ENCODE measurements around the gene ARMC12. TPM values are rescaled to one million over a fixed set of nuclear protein-coding genes. Genes with fewer than 3 reads are reported as not detected.

The ARMC12 gene
- total RNA-seq, 1 experiment from 2014 or later, result not detected

DNA sequence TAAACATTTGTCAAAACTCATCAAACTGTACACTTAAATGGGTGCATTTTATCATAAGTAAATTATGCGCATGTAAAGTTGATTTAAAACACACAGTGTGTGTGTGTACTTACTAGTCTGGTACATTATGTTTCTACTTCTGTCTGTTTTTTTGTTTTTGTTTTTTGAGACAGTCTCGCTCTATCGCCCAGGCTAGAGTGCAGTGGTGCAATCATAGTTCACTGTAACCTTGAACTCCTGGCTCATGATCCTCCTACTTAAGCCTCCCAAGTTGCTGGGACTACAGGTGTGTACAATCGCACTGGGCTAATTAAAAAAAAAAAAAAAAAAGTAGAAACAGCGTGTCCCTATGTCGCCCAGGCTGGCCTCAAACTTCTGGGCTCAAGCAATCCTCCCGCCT is 25.1 kb upstream of the ARMC12 start:
- H3K9me3 ChIP-seq (replicated peaks), result no peaks in the 10 kb centered on the region; the same call in 1 of the 2 replicates
- H3K27ac ChIP-seq, result no peak overlapping the region
- H3K36me3 ChIP-seq, result no peaks in the 10 kb centered on the region
- H3K27me3 ChIP-seq, result no peaks in the 10 kb centered on the region
- no peak overlapping the region for H3K4me3 ChIP-seq
- no peak for DNase-seq
- no peaks in the 10 kb centered on the region for H3K4me1 ChIP-seq

DNA sequence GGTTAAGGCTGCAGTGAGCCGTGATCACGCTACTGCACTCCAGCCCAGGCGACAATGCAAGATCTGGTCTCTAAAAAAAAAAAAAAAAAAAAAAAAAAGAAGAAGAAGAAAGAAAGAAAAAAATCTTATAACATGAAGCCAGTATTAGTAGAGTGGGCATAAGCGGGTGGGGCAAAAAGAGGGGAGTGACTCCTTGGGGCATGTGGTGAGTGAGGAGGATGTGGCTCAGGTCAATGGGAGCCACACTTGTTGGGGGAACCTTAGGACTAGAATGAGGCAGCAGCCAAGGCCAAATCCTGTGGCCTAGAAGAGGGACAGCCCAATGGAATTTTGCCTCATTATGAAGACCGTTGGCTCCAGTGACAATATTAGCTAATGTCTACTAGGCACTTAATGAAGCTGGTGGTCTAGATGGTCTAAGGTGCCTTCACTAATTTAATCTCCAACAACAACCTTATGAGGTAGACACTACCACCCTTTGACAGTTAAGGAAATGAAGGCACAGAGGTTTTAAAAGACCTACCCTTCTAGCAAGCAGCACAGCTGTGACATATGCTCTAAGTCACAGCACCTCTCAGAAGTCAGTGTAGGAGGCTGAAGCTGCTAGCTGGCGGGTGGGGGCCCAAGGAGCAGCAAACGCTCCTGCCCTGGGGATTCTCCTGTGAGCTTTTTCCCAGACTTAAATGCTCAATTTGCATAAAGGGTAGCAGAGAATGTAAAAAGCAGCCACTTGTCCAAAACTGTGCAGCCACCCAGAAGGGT is 23.6 kb upstream of the ARMC12 start:
- Histone ChIP-seq H3K27me3 (no peaks in the 10 kb centered on the region), H3K27ac (no peak overlapping the region), H3K9me3 (replicated peaks) (no peaks in the 10 kb centered on the region; the same call in 1 of the 2 replicates), H3K4me1 (no peaks in the 10 kb centered on the region), H3K4me3 (no peak overlapping the region), H3K36me3 (no peaks in the 10 kb centered on the region)
- no peak for DNase-seq

DNA sequence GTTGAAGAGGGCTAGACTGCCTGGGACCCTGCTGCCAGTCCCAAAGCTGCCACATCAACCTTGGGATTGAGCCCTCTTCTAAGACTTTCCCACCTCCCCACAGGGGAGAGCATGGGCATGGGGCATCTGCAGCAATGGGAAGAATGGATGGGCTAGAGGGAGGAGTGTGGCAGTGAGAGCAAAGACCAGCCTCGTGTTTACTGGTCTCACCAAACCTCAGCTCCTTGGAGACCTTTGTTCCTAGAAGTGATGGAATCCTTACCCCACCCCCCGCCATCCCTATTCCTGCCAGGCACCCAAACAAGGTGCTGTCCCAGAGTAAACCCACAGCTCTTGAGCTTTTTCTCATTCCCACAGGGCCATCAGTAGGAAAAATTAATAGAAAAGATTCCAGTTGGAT is 20.0 kb upstream of the ARMC12 start:
- Histone ChIP-seq H3K9me3 (replicated peaks) (no peaks in the 10 kb centered on the region), H3K27me3 (peaks cover 8% of the 10 kb centered on the region; the same call in 1 of the 2 replicates), H3K4me3 (no peak overlapping the region), H3K4me1 (no peaks in the 10 kb centered on the region), H3K36me3 (no peaks in the 10 kb centered on the region), H3K27ac (no peak overlapping the region)
- DNase-seq, result no peak

- Histone ChIP-seq H3K4me3 (no peak overlapping the region), H3K4me1 (no peaks in the 10 kb centered on the region), H3K9me3 (replicated peaks) (no peaks in the 10 kb centered on the region), H3K36me3 (no peaks in the 10 kb centered on the region), H3K27me3 (peaks cover 8% of the 10 kb centered on the region; the same call in 1 of the 2 replicates), H3K27ac (no peak overlapping the region)
- DNase-seq, result no peak
Observed at GRCh38 chr6:35717449-35718374, 19.1 kb upstream of the ARMC12 start.

- Histone ChIP-seq H3K36me3 (no peaks in the 10 kb centered on the region), H3K4me3 (no peak overlapping the region), H3K9me3 (replicated peaks) (no peaks in the 10 kb centered on the region), H3K4me1 (no peaks in the 10 kb centered on the region), H3K27ac (no peak overlapping the region), H3K27me3 (peaks cover 8% of the 10 kb centered on the region; the same call in 1 of the 2 replicates)
- no peak for DNase-seq
Observed at GRCh38 chr6:35718375-35718736, 18.5 kb upstream of the ARMC12 start.

GRCh38 chr6:35718911-35719381 is 17.9 kb upstream of the ARMC12 start:
- Histone ChIP-seq H3K27ac (no peak overlapping the region), H3K4me3 (no peak overlapping the region), H3K9me3 (replicated peaks) (no peaks in the 10 kb centered on the region), H3K36me3 (no peaks in the 10 kb centered on the region), H3K27me3 (peaks cover 8% of the 10 kb centered on the region; the same call in 1 of the 2 replicates), H3K4me1 (no peaks in the 10 kb centered on the region)
- no peak for DNase-seq

- no peak overlapping the region for H3K27ac ChIP-seq
- H3K9me3 ChIP-seq (replicated peaks), result no peaks in the 10 kb centered on the region
- H3K36me3 ChIP-seq, result no peaks in the 10 kb centered on the region
- DNase-seq, result no peak
- H3K4me3 ChIP-seq, result no peak overlapping the region
- H3K27me3 ChIP-seq, result peaks cover 8% of the 10 kb centered on the region; the same call in 1 of the 2 replicates
- no peaks in the 10 kb centered on the region for H3K4me1 ChIP-seq
Observed at GRCh38 chr6:35719404-35719829, 17.4 kb upstream of the ARMC12 start.

DNA sequence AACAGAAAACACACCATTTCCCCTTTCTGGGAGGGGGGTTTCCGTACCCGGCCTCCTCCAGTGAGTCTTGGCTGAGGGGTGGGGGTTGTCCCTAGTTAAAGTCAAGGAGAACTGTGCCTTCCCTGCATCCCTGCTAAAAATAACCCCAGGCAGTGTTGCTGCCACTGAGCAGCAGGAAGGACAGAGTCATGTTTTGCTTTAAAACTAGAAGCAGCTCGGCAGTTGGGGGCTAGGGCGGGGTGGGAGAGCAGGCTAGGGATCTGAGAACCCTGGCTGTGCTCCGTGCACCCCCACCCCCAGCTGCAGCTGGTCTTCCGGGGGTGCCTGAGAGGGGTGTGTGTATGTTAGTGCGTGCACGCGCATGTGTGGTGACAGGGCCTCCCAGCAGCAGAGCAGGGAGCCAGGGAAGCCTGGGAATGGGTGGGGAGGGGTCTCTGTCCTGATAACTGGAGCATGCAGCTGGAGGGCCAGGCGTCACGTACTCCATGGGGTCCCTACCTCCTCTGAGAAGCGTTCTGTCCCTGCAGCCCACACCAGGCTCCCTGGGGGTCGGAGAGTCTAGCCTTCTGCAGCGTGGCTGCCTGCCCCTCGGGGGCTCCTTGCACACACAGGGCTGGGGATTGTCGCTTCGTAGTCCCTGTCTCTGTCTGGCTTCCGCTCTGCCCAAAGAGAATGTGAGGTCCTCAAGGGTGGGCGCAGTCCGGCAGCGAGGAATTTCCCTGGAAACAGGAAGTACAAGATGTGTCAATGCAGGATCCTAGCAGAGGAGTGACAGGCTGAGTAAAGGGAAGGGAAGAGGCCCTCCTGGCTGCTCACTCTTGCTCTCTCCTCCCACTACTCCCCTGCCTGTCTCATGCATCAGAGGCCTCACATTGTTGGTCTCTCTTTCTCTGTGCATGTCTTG is 16.8 kb upstream of the ARMC12 start:
- H3K27ac ChIP-seq, result no peak overlapping the region
- no peak for DNase-seq
- H3K4me1 ChIP-seq, result no peaks in the 10 kb centered on the region
- H3K4me3 ChIP-seq, result peak overlapping the region; percentile 44
- H3K9me3 ChIP-seq (replicated peaks), result no peaks in the 10 kb centered on the region
- H3K36me3 ChIP-seq, result no peaks in the 10 kb centered on the region
- peaks cover 8% of the 10 kb centered on the region; the same call in 1 of the 2 replicates for H3K27me3 ChIP-seq

DNA sequence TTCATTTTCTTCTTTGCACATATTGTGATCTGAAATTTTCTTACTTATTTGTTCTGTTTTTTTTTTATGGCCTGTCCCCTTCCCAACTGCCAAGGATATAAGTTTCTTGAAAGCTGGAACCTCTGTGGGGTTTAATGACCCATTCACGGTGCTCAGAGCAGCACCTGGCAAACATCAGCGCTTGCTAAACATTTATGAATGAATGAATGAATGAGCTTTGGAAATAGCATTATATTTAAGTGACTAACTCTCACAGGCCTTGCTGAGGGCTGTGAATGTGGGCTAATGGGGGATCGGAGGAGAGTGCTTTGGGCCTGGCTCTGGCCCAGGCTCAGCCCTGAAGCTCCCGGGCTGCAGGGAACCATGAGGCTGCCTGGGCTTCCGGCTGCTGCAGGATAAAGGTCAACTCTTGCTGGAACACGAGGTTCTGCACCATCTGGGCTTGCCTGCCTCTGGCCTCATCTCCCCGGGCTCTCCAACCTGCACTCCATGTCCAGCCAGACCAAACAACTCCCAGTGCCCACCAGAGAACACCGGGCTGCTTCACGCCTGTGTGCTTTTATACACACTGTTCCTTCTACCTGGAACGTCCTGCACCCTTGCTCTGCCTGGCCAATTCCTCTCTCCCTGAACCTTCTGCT is 14.6 kb upstream of the ARMC12 start:
- Histone ChIP-seq H3K27ac (no peak overlapping the region), H3K4me1 (peaks cover 10% of the 10 kb centered on the region)
- no peak for DNase-seq

GRCh38 chr6:35723587-35723986 is 13.2 kb upstream of the ARMC12 start:
- Histone ChIP-seq H3K27ac (no peak overlapping the region), H3K9me3 (replicated peaks) (no peaks in the 10 kb centered on the region), H3K4me3 (no peak overlapping the region), H3K36me3 (no peaks in the 10 kb centered on the region), H3K27me3 (peaks cover 10% of the 10 kb centered on the region; the same call in 1 of the 2 replicates), H3K4me1 (peaks cover 15% of the 10 kb centered on the region)
- DNase-seq, result no peak

More for the DNA sequence above, 14.6 kb upstream of the ARMC12 start:
- no peak overlapping the region for H3K4me3 ChIP-seq
- H3K9me3 ChIP-seq (replicated peaks), result no peaks in the 10 kb centered on the region
- H3K27me3 ChIP-seq, result peaks cover 12% of the 10 kb centered on the region; the same call in 1 of the 2 replicates
- no peaks in the 10 kb centered on the region for H3K36me3 ChIP-seq

GRCh38 chr6:35724059-35724458 is 12.8 kb upstream of the ARMC12 start:
- no peak for DNase-seq
- Histone ChIP-seq H3K4me3 (no peak overlapping the region), H3K9me3 (replicated peaks) (no peaks in the 10 kb centered on the region), H3K27me3 (peaks cover 5% of the 10 kb centered on the region; the same call in 1 of the 2 replicates), H3K36me3 (no peaks in the 10 kb centered on the region), H3K4me1 (peaks cover 18% of the 10 kb centered on the region), H3K27ac (no peak overlapping the region)

- Histone ChIP-seq H3K36me3 (no peaks in the 10 kb centered on the region), H3K4me1 (peaks cover 18% of the 10 kb centered on the region), H3K27ac (no peak overlapping the region), H3K4me3 (no peak overlapping the region), H3K9me3 (replicated peaks) (no peaks in the 10 kb centered on the region), H3K27me3 (peaks cover 4% of the 10 kb centered on the region; the same call in 1 of the 2 replicates)
- no peak for DNase-seq
Observed at GRCh38 chr6:35724471-35724870, 12.4 kb upstream of the ARMC12 start.

- no peak overlapping the region for H3K27ac ChIP-seq
- peaks cover 4% of the 10 kb centered on the region; the same call in 1 of the 2 replicates for H3K27me3 ChIP-seq
- no peak for DNase-seq
- H3K4me3 ChIP-seq, result no peak overlapping the region
- no peaks in the 10 kb centered on the region for H3K36me3 ChIP-seq
- H3K4me1 ChIP-seq, result peaks cover 18% of the 10 kb centered on the region
- H3K9me3 ChIP-seq (replicated peaks), result no peaks in the 10 kb centered on the region
Observed at GRCh38 chr6:35725081-35725708, 11.6 kb upstream of the ARMC12 start.

Measured in SJCRH30 (cell line).